GM21619 (cell line): Measurements from ENCODE around the gene WDR27.

Experiments
- ATAC-seq: cut with Tn5 transposase; IDR thresholded peaks from one replicate; pipeline ENCODE4 v1.9.1; 2021; ENCODE audit not compliant: unreplicated experiment

The WDR27 gene

DNA sequence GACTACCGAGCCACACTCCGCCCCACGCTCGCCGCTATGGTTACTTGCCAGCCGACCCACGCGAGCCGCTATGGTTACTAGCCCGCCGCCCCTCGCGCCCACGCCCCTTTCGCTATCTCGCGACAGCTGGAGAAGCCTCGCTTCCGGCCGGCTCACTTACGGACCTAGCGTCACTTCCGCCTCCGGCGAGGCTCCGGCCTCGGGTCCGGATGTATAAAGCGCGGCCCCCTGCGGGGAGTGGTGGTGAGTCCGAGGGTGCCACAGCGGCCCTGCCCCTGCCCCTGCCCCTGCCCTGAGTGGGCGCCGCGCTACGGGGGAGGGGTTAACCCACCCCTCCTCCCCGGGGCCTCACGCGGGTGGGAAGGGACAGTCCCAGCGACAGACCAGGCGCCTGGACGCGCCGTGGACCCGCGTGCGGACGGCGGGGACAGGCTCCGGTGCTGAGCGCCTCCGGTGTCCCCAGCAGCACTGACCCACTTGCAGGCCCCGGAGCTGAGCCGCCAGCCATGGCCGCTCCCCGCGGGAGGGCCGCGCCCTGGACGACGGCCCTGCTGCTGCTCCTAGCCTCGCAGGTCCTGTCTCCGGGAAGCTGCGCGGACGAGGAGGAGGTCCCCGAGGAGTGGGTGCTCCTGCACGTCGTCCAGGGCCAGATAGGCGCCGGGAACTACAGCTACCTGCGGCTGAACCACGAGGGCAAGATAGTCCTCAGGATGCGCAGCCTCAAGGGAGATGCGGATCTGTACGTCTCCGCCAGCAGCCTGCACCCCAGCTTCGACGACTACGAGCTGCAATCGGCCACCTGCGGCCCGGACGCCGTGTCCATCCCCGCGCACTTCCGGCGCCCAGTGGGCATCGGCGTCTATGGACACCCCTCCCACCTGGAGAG lies at the start of gene WDR27, which contains the start of gene C6orf120:
Gene WDR27 (minus strand): TSS at position 76 of the 886 bp plus-strand sequence. CDS start 13,024 bp downstream, outside the sequence.
Gene C6orf120 (plus strand): TSS at position 173 of the 886 bp plus-strand sequence. CDS start 334 bp downstream, at position 507.
- ATAC-seq, result peak; percentile 92

DNA sequence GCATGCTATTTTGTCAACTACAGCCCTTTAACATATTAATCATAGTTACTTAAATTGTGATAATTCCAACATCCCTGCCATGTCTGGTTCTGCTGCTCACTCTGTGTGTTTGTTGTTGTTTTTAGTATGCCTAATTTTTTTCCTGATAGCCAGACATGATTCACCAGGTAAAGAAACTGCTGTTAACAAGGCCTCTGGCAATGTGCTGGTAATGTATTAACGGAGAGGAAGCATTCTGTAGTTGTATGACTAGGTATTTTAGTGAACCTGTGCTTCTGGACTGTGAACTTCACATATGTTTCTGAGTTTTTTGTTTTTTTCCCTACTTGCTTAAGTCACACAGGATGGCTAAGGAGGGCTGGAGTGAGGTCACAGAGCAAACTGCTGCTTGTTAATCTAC lies 44.7 kb upstream of the WDR27 start:
- no peak for ATAC-seq

GRCh38 chr6:169745405-169745804 lies 43.6 kb upstream of the WDR27 start:
- no peak for ATAC-seq

DNA sequence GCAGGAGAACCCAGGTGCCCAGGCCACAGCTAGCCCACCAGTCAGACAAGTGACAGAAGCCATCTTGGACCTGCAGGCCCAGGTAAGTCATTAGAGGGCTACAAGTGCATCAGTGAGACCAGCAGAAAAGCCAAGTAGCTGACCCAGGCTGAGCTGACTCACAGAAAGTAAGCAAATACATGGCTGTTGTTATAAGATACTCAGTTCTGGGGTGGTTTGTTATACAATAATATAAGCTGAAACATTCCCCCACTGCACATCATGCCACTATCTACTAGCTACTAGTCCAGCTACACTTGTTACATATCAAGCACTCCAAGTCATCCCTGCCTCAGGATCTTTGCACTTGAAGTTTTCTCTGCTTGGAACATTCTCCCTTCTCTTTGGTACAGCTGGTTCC lies 39.5 kb upstream of the WDR27 start:
- ATAC-seq, result no peak

- no peak for ATAC-seq
These were observed 37.2 kb upstream of the WDR27 start for GRCh38 chr6:169738976-169739529.

GRCh38 chr6:169738204-169738975 lies 36.6 kb upstream of the WDR27 start:
- ATAC-seq, result no peak

- no peak for ATAC-seq
These were observed 28.1 kb upstream of the WDR27 start for GRCh38 chr6:169729961-169730360.

GRCh38 chr6:169726963-169727362 lies 25.1 kb upstream of the WDR27 start:
- ATAC-seq, result no peak

GRCh38 chr6:169726049-169726400 lies 24.2 kb upstream of the WDR27 start:
- no peak for ATAC-seq

- ATAC-seq, result peak; percentile 8
These were observed 23.6 kb upstream of the WDR27 start for GRCh38 chr6:169725125-169726048.

GRCh38 chr6:169724494-169725124 lies 22.8 kb upstream of the WDR27 start, which contains the start of gene PHF10:
PHF10 (minus strand) TSS chr6:169724500; CDS start chr6:169723931, 569 bp downstream.
- peak; percentile 41 for ATAC-seq

DNA sequence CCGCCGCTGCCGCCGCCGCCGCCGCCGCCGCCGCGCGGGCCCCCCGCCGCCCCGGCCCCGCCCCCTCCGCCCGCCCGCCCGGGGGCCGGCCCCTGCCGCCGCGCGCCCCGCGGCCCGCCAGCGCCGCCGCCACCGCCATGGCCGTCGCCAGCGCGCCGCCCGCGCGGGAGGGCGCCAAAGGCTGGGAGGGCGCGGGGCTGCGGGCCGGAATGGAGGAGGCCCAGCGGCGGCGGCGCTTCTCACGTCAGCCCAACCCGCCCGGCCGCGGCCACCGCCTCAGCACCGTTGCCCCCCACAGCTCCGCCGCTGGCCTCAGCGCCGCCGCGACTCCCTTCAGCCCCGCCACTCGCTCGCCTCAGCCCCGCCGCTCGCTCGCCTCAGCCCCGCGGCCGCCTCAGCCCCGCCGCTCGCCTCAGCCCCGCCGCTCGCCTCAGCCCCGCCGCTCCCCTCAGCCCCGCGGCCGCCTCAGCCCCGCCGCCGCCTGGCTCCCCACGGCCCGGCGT lies 22.2 kb upstream of the WDR27 start:
- ATAC-seq, result peak; percentile 34

GRCh38 chr6:169723200-169723909 lies 21.5 kb upstream of the WDR27 start:
- peak; percentile 29 for ATAC-seq

- ATAC-seq, result peak; percentile 25
These were observed 20.8 kb upstream of the WDR27 start for GRCh38 chr6:169722362-169723199.

DNA sequence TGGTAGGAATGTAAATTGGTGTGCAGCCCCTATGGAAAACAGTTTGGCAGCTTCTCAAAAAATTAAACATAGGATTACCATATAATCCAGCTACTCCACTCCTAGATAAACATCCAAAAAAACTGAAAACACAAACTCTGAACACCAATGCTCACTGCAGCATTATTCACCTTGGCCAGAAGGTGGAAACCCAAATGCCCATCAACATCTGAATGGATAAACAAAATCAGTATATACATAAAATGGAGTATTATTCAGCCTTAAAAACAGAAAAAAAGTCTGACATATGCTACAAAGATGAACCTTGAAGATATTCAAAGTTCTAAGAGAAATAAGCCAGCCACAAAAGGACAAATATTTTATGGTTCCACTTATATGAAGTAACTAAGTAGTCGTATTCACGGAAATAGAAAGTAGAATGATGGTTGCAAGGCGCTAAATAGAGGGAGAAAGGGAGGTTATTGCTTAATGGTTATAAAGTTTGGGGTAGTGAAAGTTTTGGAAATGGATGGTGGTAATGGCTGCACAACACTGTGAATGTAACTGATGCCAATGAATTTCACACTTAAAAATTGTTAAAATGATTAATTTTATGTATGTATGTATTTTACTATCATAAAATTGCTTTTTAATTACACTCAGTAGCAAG lies 18.5 kb upstream of the WDR27 start:
- ATAC-seq, result no peak

DNA sequence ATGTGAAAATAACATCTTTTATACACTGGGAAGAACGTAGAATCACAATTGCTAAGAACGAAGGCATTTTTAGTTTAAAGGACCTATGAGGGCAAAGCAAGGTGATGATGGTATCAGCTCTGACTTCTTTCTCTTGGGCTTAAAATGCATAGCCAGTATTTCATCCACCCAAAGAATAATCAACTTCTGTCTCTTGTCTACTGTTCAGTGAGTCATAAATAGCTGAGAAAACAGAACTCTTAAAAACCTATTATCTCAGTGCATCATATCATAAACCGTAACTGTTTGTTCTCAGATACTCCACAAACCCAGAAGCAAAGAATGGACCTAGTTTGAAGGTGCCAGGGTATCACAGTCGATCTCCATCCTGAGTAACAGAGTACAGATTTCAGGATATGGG lies 17.3 kb upstream of the WDR27 start:
- no peak for ATAC-seq

GRCh38 chr6:169714595-169714994 lies 12.8 kb upstream of the WDR27 start:
- ATAC-seq, result no peak

GRCh38 chr6:169714178-169714577 lies 12.3 kb upstream of the WDR27 start:
- ATAC-seq, result no peak
